B cell (primary cell): ENCODE data around the gene SETBP1.

Experiments used
- EZH2 ChIP-seq: IDR thresholded peaks from 2 replicates; pipeline ENCODE4 v1.6.1; 2012; ENCODE audit warnings: borderline replicate concordance, low read depth, mild to moderate bottlenecking, moderate library complexity, low read length; ENCODE audit not compliant: insufficient read depth, poor library complexity, severe bottlenecking
- TF ChIP-seq, protein P1 (sequence below): fragments of 200-600 bp; IDR thresholded peaks from one replicate; pipeline ENCODE4 v1.8.0; 2022; ENCODE audit warnings: antibody characterized with exemption, mild to moderate bottlenecking

DNA sequence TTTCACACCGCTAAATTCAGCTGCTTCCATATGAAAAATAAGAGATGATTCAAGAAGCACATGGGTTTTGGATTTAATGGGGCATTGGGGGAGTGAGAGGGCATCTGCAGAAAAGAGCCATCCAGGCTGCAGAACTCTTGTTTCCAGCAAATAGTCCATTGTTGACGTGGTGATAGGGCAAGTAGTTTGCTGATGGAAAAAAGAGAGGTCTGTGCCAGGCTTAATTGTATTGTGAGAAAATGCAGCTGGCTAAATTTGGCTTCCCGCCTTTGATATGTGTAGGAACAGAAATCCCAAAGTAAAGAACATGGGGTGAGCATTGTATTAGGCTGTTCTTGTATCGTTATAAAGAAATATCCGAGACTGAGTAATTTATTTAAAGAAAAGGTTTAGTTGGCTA is 199.5 kb downstream of the SETBP1 start:
- TF ChIP-seq, protein P1, sequence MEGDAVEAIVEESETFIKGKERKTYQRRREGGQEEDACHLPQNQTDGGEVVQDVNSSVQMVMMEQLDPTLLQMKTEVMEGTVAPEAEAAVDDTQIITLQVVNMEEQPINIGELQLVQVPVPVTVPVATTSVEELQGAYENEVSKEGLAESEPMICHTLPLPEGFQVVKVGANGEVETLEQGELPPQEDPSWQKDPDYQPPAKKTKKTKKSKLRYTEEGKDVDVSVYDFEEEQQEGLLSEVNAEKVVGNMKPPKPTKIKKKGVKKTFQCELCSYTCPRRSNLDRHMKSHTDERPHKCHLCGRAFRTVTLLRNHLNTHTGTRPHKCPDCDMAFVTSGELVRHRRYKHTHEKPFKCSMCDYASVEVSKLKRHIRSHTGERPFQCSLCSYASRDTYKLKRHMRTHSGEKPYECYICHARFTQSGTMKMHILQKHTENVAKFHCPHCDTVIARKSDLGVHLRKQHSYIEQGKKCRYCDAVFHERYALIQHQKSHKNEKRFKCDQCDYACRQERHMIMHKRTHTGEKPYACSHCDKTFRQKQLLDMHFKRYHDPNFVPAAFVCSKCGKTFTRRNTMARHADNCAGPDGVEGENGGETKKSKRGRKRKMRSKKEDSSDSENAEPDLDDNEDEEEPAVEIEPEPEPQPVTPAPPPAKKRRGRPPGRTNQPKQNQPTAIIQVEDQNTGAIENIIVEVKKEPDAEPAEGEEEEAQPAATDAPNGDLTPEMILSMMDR: no peak
- TF ChIP-seq EZH2: no peak
